ENCODE data around the gene SNRK.

The SNRK gene

DNA sequence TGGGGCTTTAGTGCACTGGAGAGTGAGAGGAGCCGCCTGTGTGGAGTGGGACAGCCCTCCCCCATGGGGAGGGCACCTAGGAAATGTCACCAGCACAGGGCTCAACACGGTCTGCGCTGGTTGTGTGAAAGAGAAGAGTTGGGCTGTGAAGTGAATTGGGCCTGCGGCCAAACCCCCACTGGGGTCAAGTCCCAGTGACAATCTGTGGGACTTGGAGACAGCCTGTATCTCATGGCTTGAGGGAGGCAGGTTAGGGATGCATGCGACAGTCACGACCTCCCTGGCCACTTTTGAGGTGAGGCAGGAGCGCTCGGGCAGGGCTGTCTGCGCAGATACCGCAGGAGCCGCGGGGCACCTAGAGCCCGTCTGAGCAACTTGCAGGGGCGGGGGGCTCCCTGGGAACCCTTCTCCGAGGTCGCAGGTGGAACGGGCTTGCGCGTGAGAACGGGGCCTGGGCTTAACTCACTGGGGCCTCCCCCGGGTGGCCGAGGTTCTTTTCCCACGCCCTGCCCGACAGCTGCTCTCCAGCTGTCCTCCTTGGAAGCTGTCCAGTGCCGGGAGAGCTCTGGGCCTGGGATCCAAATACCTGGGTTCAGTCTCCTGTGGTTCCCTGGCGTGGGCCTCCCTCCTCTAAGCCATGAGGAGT is 77.4 kb downstream of the SNRK start:
- no peaks in the 10 kb centered on the region for H3K36me3 ChIP-seq (ENCODE audit: control insufficient read depth, insufficient read depth, low read length)
- TF ChIP-seq CTCF (IDR thresholded peaks at IDR 0.05; ENCODE audit: insufficient read depth, low read length, poor library complexity, severe bottlenecking) = no peak
- DNase-seq (ENCODE audit: extremely low read depth, insufficient read length) = no peak
- H3K4me3 ChIP-seq (replicated peaks; ENCODE audit: low read depth, low read length) = no peak overlapping the region
- no peaks in the 10 kb centered on the region for H3K27me3 ChIP-seq (replicated peaks; ENCODE audit: control insufficient read depth, insufficient read depth, low read length)

- H3K4me3 ChIP-seq (replicated peaks; ENCODE audit: low read depth, low read length) = no peak overlapping the region
- H3K27me3 ChIP-seq (replicated peaks; ENCODE audit: control insufficient read depth, insufficient read depth, low read length) = no peaks in the 10 kb centered on the region
- no peak for TF ChIP-seq CTCF (IDR thresholded peaks at IDR 0.05; ENCODE audit: insufficient read depth, low read length, poor library complexity, severe bottlenecking)
- DNase-seq (ENCODE audit: extremely low read depth, insufficient read length) = no peak
- H3K36me3 ChIP-seq (ENCODE audit: control insufficient read depth, insufficient read depth, low read length) = no peaks in the 10 kb centered on the region
Observed at GRCh38 chr3:43364494-43364893, 78.2 kb downstream of the SNRK start.

DNA sequence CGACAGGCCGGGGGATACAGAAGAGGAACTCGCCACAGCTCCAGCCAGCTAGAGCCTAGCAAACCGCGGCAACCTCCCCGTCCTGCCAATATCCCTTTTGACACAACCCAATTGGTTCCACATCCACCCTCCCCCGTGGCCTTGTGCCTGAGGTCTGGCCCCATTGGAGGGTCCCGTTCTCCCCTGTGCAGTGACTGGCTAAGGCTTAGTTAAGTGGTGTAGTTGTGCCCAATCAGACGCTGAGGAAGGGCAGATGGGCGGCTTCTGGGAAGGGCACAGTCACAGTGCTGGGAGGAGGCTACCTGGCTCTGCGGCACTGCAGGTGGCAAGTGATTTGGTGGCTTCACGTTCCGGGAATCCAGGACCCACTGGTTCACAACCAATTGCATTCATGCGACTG is 78.6 kb downstream of the SNRK start:
- TF ChIP-seq CTCF (IDR thresholded peaks at IDR 0.05; ENCODE audit: insufficient read depth, low read length, poor library complexity, severe bottlenecking) = no peak
- Histone ChIP-seq H3K36me3 (ENCODE audit: control insufficient read depth, insufficient read depth, low read length) (no peaks in the 10 kb centered on the region), H3K4me3 (replicated peaks; ENCODE audit: low read depth, low read length) (no peak overlapping the region), H3K27me3 (replicated peaks; ENCODE audit: control insufficient read depth, insufficient read depth, low read length) (no peaks in the 10 kb centered on the region)
- no peak for DNase-seq (ENCODE audit: extremely low read depth, insufficient read length)

GRCh38 chr3:43365601-43366305 is 79.4 kb downstream of the SNRK start:
- no peak for TF ChIP-seq CTCF (IDR thresholded peaks at IDR 0.05; ENCODE audit: insufficient read depth, low read length, poor library complexity, severe bottlenecking)
- H3K27me3 ChIP-seq (replicated peaks; ENCODE audit: control insufficient read depth, insufficient read depth, low read length) = no peaks in the 10 kb centered on the region
- DNase-seq (ENCODE audit: extremely low read depth, insufficient read length) = no peak
- no peak overlapping the region for H3K4me3 ChIP-seq (replicated peaks; ENCODE audit: low read depth, low read length)
- H3K36me3 ChIP-seq (ENCODE audit: control insufficient read depth, insufficient read depth, low read length) = no peaks in the 10 kb centered on the region

GRCh38 chr3:43366481-43366880 is 80.1 kb downstream of the SNRK start:
- TF ChIP-seq CTCF (IDR thresholded peaks at IDR 0.05; ENCODE audit: insufficient read depth, low read length, poor library complexity, severe bottlenecking) = no peak
- no peaks in the 10 kb centered on the region for H3K36me3 ChIP-seq (ENCODE audit: control insufficient read depth, insufficient read depth, low read length)
- H3K4me3 ChIP-seq (replicated peaks; ENCODE audit: low read depth, low read length) = no peak overlapping the region
- no peaks in the 10 kb centered on the region for H3K27me3 ChIP-seq (replicated peaks; ENCODE audit: control insufficient read depth, insufficient read depth, low read length)
- no peak for DNase-seq (ENCODE audit: extremely low read depth, insufficient read length)

All from GM06990 (cell line).